GM13976 (cell line): ENCODE measurements around the gene BYSL.

ENCODE experiments used
- DNase-seq: peaks from one replicate; pipeline ENCODE4 v3.0.0; 2012; ENCODE audit warnings: low spot score
- CTCF ChIP-seq: IDR thresholded peaks from 2 replicates; pipeline ENCODE4 v1.5.1; 2012; ENCODE audit warnings: borderline replicate concordance, mild to moderate bottlenecking; ENCODE audit not compliant: insufficient read depth; ENCODE audit errors: extremely low read depth, missing control alignments, control extremely low read depth
- in situ Hi-C: fragments of 300-500 bp; cut with MboI; formaldehyde crosslinking; loops from one replicate; pipeline ENCODE4 v1.12.0; 2022; ENCODE audit warnings: low sequenced_read_pairs, mixed read lengths, inconsistent platforms; ENCODE audit not compliant: unreplicated experiment

BYSL gene

GRCh38 chr6:41936073-41936837 lies 15.0 kb downstream of the BYSL start:
- TF ChIP-seq CTCF: peak; percentile 70
- in situ Hi-C loops: loop anchor here (5.0 to 10.0 kb wide), 2 partner anchors 91 to 106 kb away; no protein-coding TSS in a partner anchor

DNA sequence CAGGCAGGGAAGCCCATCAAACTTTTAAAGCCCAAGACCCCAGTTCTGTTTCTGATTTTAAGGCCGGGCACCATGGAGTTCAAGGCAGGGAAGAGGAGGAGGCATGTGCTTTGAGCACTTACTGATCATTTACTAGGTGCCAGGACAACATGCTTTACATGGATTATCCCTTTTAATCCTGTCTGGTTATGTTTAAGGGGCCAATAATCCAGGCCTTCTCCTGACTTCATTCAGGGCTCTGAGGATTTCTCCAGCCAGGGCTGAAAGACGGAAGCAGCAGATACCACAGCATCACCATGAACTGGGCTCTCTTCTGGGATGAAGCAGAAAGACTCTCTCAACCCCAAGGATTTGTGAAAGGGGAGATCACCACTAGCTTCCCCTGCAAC lies 16.2 kb downstream of the BYSL start:
- DNase-seq: no peak
- in situ Hi-C loops: loop anchor here (5.0 to 10.0 kb wide), 2 partner anchors 93 to 105 kb away; no protein-coding TSS in a partner anchor
- TF ChIP-seq CTCF: no peak

More at GRCh38 chr6:41936073-41936837, 15.0 kb downstream of the BYSL start:
- DNase-seq: peak; percentile 80

DNA sequence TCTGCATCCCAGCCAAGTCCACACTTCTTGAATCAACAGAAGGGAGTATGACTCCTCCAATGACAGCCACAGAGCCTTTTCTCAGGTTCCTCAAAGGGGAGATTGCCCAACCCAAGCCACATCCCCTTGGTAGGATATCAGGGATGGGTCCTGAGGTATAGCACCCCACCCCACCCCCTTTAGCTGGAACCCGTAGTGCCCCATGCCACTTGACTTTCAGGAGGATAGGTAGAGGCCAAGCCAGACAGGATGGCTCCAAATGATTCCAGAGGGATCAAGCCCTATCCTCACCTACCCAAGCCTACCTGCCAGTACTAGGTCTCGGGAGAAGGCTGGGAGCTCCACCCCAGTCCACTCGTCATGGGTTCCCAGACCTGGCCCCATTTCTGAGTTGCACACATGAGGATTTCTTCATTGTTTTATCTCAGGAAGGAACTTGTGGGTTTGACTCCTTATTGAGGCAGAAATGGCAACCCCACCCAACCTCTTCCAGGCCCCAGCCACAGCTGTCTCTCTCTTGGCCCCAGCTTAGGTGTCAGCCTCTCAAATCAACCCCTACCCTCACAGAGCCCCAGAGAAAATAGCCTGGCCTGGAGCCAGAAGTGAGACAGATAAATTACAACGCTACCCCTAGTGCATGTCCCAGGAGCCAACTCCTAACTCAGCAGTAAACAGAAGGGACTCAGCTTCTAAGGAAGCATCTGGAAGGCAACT lies 16.7 kb downstream of the BYSL start:
- TF ChIP-seq CTCF: no peak
- no peak for DNase-seq
- in situ Hi-C loops: loop anchor here (5.0 to 10.0 kb wide), 2 partner anchors 93 to 104 kb away; no protein-coding TSS in a partner anchor

GRCh38 chr6:41938590-41939175 lies 17.4 kb downstream of the BYSL start:
- in situ Hi-C loops: loop anchor here (5.0 to 10.0 kb wide), 2 partner anchors 94 to 104 kb away; no protein-coding TSS in a partner anchor
- DNase-seq: no peak
- TF ChIP-seq CTCF: no peak

- no peak for TF ChIP-seq CTCF
- DNase-seq: no peak
- in situ Hi-C loops: loop anchor here (5.0 to 10.0 kb wide), 2 partner anchors 95 to 103 kb away; no protein-coding TSS in a partner anchor
These were observed 18.0 kb downstream of the BYSL start for GRCh38 chr6:41939176-41939847.

DNA sequence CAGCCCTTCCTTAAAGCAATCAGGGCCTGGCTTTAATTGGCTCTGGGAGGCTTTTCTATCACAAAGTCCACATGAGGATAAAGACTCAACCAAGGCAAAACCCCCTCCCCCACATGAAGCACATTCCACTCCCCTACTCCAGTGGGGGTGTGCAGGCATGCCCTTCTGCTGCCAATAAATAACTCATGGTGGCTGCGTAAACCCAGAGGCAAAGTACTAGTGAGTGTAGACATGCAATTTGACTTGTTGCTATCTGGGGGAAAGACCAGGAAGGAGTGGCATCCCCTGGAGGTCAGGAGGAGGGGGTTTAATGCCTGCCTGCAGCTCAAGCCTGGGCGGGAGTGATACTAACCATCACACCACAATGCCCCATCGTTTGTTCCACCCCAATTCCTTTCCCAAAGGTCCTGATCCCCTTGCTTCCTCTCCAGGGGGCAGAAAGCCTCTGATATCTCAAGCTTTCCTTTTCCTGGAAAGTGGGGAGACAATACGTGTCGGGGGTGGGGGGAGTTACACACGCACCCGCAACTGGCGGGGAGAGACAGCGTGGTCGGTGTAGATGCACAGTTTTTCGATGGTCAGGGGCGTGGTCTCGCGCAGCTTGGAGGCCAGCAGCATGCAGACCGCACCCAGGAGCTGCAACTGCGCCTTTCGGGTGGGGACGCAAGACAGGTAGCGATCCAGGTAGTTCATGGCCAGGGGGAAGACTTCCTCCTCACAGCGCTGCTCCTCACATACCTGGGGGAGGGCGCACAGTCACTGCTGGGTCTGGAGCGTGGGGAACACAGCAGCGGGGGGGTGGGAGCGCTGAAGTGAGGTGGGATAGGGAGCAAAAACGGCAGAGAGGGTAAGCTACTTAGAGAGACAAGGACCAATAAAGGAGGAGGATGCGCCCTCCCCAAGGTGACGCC lies 18.8 kb downstream of the BYSL start:
- DNase-seq: no peak
- TF ChIP-seq CTCF: no peak
- in situ Hi-C loops: loop anchor here (5.0 to 10.0 kb wide), 2 partner anchors 95 to 102 kb away; no protein-coding TSS in a partner anchor
